Smooth muscle cell (in vitro differentiated cells): ENCODE results near the gene WDR82. TPM values are rescaled to one million over a fixed set of nuclear protein-coding genes. Genes with fewer than 3 reads are reported as not detected.

Experiments
- DNase-seq: peaks from one replicate; lab custom pipeline; 2025; ENCODE audit not compliant: unreplicated experiment; lab: John Stamatoyannopoulos, UW
- H2AFZ ChIP-seq: fragments of 200-600 bp; sonication (generic); 2 replicates; pipeline ENCODE4 v1.6.0; 2016; ENCODE audit warnings: antibody characterized with exemption, low read depth, mild to moderate bottlenecking
- H3F3A ChIP-seq: fragments of 200-600 bp; sonication (generic); 2 replicates; pipeline ENCODE4 v1.6.0; 2017; ENCODE audit warnings: antibody characterized with exemption, low read depth
- H3K27ac ChIP-seq: fragments of 200-600 bp; sonication (generic); 2 replicates; pipeline ENCODE4 v1.5.1; 2016; ENCODE audit warnings: low read depth, mild to moderate bottlenecking
- H3K27me3 ChIP-seq: fragments of 200-600 bp; sonication (generic); 2 replicates; pipeline ENCODE4 v1.6.1; 2016; ENCODE audit warnings: low read depth, mild to moderate bottlenecking
- H3K36me3 ChIP-seq: fragments of 200-600 bp; sonication (generic); 2 replicates; pipeline ENCODE4 v1.5.1; 2016; ENCODE audit warnings: low read depth
- H3K4me1 ChIP-seq: fragments of 200-600 bp; sonication (generic); 2 replicates; pipeline ENCODE4 v1.5.1; 2016; ENCODE audit warnings: low read depth
- H3K4me2 ChIP-seq: fragments of 200-600 bp; sonication (generic); 2 replicates; pipeline ENCODE4 v1.6.0; 2016; ENCODE audit warnings: mild to moderate bottlenecking
- H3K4me3 ChIP-seq: fragments of 200-600 bp; sonication (generic); 2 replicates; pipeline ENCODE4 v1.5.1; 2016; ENCODE audit warnings: mild to moderate bottlenecking
- H3K79me2 ChIP-seq: fragments of 200-600 bp; sonication (generic); 2 replicates; pipeline ENCODE4 v1.6.0; 2016; ENCODE audit warnings: low read depth, mild to moderate bottlenecking
- H3K9ac ChIP-seq: fragments of 200-600 bp; sonication (generic); 2 replicates; pipeline ENCODE4 v1.6.0; 2016; ENCODE audit warnings: low read depth
- H3K9me3 ChIP-seq: fragments of 200-600 bp; sonication (generic); replicated peaks from 2 replicates; pipeline ENCODE4 v1.5.1; 2016; ENCODE audit warnings: low read depth
- H4K20me1 ChIP-seq: fragments of 200-600 bp; sonication (generic); 2 replicates; pipeline ENCODE4 v1.6.0; 2016; ENCODE audit warnings: low read depth
- WGBS: methylation state at CpG from one replicate; pipeline ENCODE4 v1.1.7; 2016; ENCODE audit warnings: low lambda C conversion rate; 5-methylcytosine and 5-hydroxymethylcytosine counted together
- polyA plus RNA-seq: library from polyadenylated mRNA; unstranded; fragments of >200 nt; fragmentation: Nextera tagmentation; extraction: Ambion mirVana; gene quantifications from 2 replicates; pipeline ENCODE4 v1.2.1, GENCODE V29; 2016
- total RNA-seq: library from RNA; depleted of rRNA; stranded (reverse); fragments of >200 nt; gene quantifications from 2 replicates; pipeline ENCODE4 v1.2.3, GENCODE V29; 2014
- TF ChIP-seq, protein P1 (sequence below): fragments of 200-600 bp; sonication (generic); IDR thresholded peaks from 2 replicates; pipeline ENCODE4 v1.5.1; 2017; ENCODE audit warnings: borderline replicate concordance, mild to moderate bottlenecking, antibody characterized with exemption; ENCODE audit not compliant: insufficient read depth, poor library complexity, severe bottlenecking

The WDR82 gene
- total and polyA plus RNA-seq, 2 experiments from 2014 or later, result 26.1 to 48.3 TPM

DNA sequence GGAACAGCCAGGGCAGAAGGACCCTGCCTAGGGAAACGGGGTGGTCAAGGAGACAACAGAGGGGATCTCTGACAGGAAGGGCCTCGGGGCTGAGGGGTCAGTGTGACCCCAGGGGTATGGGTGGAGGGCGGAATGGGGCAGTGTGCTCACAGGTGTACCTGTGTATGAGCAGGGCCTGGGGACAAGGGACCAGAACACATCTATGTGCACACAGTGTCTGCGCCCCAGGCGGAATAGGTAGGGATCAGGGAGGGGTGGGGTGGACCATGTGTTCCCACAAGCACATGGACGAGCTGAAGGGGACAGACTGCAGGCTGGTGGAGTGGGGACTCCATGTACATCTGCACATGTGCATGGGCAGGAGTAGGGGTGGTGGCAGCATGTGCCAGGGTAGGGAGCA is 48.0 kb downstream of the WDR82 start:
- Histone ChIP-seq H3F3A (no peaks in the 10 kb centered on the region), H3K79me2 (peaks cover 20% of the 10 kb centered on the region), H3K4me3 (no peak overlapping the region), H3K27me3 (no peaks in the 10 kb centered on the region), H3K9ac (no peak overlapping the region), H4K20me1 (peaks cover 51% of the 10 kb centered on the region), H3K9me3 (no peaks in the 10 kb centered on the region), H3K4me2 (no peak overlapping the region), H2AFZ (no peak overlapping the region), H3K4me1 (no peaks in the 10 kb centered on the region), H3K36me3 (no peaks in the 10 kb centered on the region), H3K27ac (no peak overlapping the region)
- TF ChIP-seq, protein P1, sequence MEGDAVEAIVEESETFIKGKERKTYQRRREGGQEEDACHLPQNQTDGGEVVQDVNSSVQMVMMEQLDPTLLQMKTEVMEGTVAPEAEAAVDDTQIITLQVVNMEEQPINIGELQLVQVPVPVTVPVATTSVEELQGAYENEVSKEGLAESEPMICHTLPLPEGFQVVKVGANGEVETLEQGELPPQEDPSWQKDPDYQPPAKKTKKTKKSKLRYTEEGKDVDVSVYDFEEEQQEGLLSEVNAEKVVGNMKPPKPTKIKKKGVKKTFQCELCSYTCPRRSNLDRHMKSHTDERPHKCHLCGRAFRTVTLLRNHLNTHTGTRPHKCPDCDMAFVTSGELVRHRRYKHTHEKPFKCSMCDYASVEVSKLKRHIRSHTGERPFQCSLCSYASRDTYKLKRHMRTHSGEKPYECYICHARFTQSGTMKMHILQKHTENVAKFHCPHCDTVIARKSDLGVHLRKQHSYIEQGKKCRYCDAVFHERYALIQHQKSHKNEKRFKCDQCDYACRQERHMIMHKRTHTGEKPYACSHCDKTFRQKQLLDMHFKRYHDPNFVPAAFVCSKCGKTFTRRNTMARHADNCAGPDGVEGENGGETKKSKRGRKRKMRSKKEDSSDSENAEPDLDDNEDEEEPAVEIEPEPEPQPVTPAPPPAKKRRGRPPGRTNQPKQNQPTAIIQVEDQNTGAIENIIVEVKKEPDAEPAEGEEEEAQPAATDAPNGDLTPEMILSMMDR, result no peak
- no peak for DNase-seq
- 100% methylated on average over 6 of the region's 6 CpGs for WGBS

DNA sequence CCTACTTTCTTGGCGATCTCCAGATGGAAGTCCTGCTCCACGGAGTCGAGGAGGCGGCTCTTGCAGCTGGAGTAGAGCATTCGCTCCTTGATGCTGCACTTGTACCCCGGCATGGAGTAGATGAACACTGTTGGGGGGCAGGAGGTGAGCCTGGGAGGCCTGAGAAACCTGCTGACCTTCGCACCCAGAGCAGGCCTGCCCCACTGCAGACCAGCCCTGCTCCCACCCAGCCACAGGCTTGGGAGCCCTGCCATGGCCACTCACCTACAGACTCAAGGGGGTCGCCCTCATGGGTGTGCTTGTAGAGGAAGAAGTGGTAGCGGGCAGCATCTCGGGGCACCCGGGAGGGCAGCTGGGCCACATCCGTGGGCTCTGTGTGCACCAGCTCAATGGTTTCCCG is 48.8 kb downstream of the WDR82 start:
- H3K27me3 ChIP-seq, result no peaks in the 10 kb centered on the region
- no peaks in the 10 kb centered on the region for H3K4me1 ChIP-seq
- no peak overlapping the region for H3K27ac ChIP-seq
- no peaks in the 10 kb centered on the region for H3K9me3 ChIP-seq
- WGBS, result 98% methylated on average over 13 of the region's 13 CpGs
- peaks cover 13% of the 10 kb centered on the region for H3K79me2 ChIP-seq
- no peak overlapping the region for H3K4me2 ChIP-seq
- H4K20me1 ChIP-seq, result peaks cover 45% of the 10 kb centered on the region
- no peak overlapping the region for H3K9ac ChIP-seq
- TF ChIP-seq, protein P1, result no peak
- H3F3A ChIP-seq, result no peaks in the 10 kb centered on the region
- no peak for DNase-seq
- no peak overlapping the region for H3K4me3 ChIP-seq
- H3K36me3 ChIP-seq, result no peaks in the 10 kb centered on the region
- H2AFZ ChIP-seq, result no peak overlapping the region

DNA sequence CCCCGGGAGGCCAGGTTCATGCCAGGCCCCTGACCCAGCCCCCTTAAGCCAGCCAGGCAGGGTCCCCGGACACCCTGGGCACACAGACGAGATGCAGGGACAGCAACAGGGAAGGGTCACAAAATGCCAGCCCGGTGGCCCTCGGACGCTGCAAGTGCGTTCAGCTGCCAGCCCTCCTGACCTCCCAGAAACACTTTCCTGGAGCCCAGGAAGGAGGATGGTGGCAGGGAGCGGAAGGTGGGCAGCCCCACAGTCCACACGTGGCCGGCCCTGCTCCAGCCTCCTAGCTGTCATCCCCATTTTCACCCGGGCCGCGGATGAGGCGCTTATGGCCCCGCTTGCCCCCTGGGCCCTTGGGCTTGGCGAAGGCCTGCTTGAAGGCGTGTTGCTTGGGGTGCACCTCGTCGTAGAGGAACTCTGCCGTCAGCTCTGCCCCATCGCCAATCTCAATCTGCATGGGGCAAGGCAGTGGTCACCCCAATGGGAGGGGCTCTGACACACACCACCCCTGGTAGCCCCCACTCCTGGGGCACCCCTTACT is 49.6 kb downstream of the WDR82 start:
- WGBS, result 99% methylated on average over 21 of the region's 21 CpGs
- H3K4me2 ChIP-seq, result no peak overlapping the region
- H3K9ac ChIP-seq, result no peak overlapping the region
- H3K27ac ChIP-seq, result no peak overlapping the region
- DNase-seq, result no peak
- H3K79me2 ChIP-seq, result peaks cover 5% of the 10 kb centered on the region
- no peak overlapping the region for H3K4me3 ChIP-seq
- H3K4me1 ChIP-seq, result no peaks in the 10 kb centered on the region
- H3K36me3 ChIP-seq, result no peaks in the 10 kb centered on the region
- H4K20me1 ChIP-seq, result peaks cover 37% of the 10 kb centered on the region
- no peaks in the 10 kb centered on the region for H3K9me3 ChIP-seq
- TF ChIP-seq, protein P1, result no peak
- H3K27me3 ChIP-seq, result no peaks in the 10 kb centered on the region
- H3F3A ChIP-seq, result no peaks in the 10 kb centered on the region
- no peak overlapping the region for H2AFZ ChIP-seq

DNA sequence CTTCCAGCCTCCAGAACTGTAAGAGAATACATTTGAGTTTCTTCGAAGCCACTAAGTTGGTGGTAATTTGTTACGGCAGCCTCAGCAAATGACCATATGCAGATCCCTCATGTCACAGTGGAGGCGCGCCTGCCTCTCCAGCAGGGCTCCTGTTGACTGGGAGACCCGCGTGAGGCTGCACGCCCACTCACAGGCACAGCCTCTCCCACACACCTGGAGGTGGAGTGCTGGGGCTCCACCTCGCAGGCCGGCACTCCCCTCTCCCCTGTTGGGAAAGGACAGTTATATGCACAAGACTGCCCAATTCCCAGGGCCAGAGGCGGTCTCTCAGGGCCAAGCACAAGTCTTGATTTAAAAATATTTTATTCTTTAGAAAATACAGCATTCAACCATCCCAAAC is 50.2 kb downstream of the WDR82 start:
- Histone ChIP-seq H3K9me3 (no peaks in the 10 kb centered on the region), H3K27ac (no peak overlapping the region), H3K4me1 (no peaks in the 10 kb centered on the region), H3K4me2 (no peak overlapping the region), H3K4me3 (no peak overlapping the region), H3F3A (no peaks in the 10 kb centered on the region), H3K27me3 (no peaks in the 10 kb centered on the region), H3K36me3 (no peaks in the 10 kb centered on the region), H3K9ac (no peak overlapping the region), H4K20me1 (peaks cover 34% of the 10 kb centered on the region), H2AFZ (no peak overlapping the region), H3K79me2 (peaks cover 5% of the 10 kb centered on the region)
- DNase-seq, result no peak
- TF ChIP-seq, protein P1, result no peak
- WGBS, result 97% methylated on average over 10 of the region's 10 CpGs
